Common myeloid progenitor, CD34-positive (primary cell): ENCODE data around the gene NEDD8. TPM values are rescaled to one million over a fixed set of nuclear protein-coding genes. Genes with fewer than 3 reads are reported as not detected.

Source experiments
- CTCF ChIA-PET: fragments of 350-600 bp; sonication (Branson Sonifier 250); formaldehyde crosslinking; loops from one replicate; lab custom pipeline; 2021; ENCODE audit warnings: antibody characterized with exemption; lab: Charles Lee
- POLR2A ChIA-PET: fragments of 350-600 bp; sonication (Branson Sonifier 250); formaldehyde crosslinking; loops from one replicate; lab custom pipeline; 2021; ENCODE audit warnings: antibody characterized with exemption; lab: Charles Lee
- DNase-seq, 3 donors: peaks; one replicate each; pipeline versions ENCODE4 v3.0.0 to v3.0.0-alpha.2; 2013
- H3K27ac ChIP-seq, 2 experiments: 1 replicate in 1 of 2; 2 replicates in 1 of 2; pipeline ENCODE4 v1.7.0; 2013; ENCODE audit warnings: inconsistent platforms in 2 of 2, low read length in 2 of 2, mild to moderate bottlenecking in 2 of 2, low read depth in 1 of 2, moderate library complexity in 1 of 2; ENCODE audit not compliant: severe bottlenecking in 2 of 2, insufficient read depth in 1 of 2, poor library complexity in 1 of 2
- H3K27me3 ChIP-seq, 5 experiments: replicated peaks in 2 of 5; 1 replicate in 3 of 5; 2 replicates in 2 of 5; pipeline versions ENCODE4 v1.6.1 to v1.7.0; 2013; ENCODE audit warnings: low read length in 4 of 5, mild to moderate bottlenecking in 2 of 5, moderate library complexity in 2 of 5, inconsistent platforms in 1 of 5; ENCODE audit not compliant: insufficient read depth in 5 of 5, control insufficient read depth in 4 of 5
- H3K36me3 ChIP-seq, 4 experiments: 1 replicate in 2 of 4; 2 replicates in 2 of 4; pipeline versions ENCODE4 v1.6.1 to v1.7.0; 2013; ENCODE audit warnings: low read length in 3 of 4, control low read depth in 1 of 4, mild to moderate bottlenecking in 1 of 4; ENCODE audit not compliant: control insufficient read depth in 4 of 4, insufficient read depth in 4 of 4
- H3K4me1 ChIP-seq, 4 experiments: 1 replicate in 3 of 4; 2 replicates in 1 of 4; pipeline versions ENCODE4 v1.6.1 to v1.7.1; 2013; ENCODE audit warnings: low read length in 3 of 4, mild to moderate bottlenecking in 3 of 4, control low read depth in 1 of 4, inconsistent platforms in 1 of 4, moderate library complexity in 1 of 4; ENCODE audit not compliant: control insufficient read depth in 4 of 4, insufficient read depth in 4 of 4; ENCODE audit errors: control extremely low read depth in 1 of 4
- H3K4me3 ChIP-seq, 7 experiments: 1 replicate in 4 of 7; 2 replicates in 3 of 7; pipeline versions ENCODE4 v1.5.1 to v1.7.0; 2013; ENCODE audit warnings: mild to moderate bottlenecking in 7 of 7, low read length in 6 of 7, moderate library complexity in 6 of 7, inconsistent platforms in 2 of 7, low read depth in 2 of 7, control low read depth in 1 of 7; ENCODE audit not compliant: insufficient read depth in 4 of 7, control insufficient read depth in 1 of 7; ENCODE audit errors: extremely low read depth in 1 of 7
- H3K9me3 ChIP-seq, 5 experiments: 1 replicate in 4 of 5; 2 replicates in 1 of 5; pipeline versions ENCODE4 v1.6.1 to v1.7.1; 2013; ENCODE audit warnings: low read length in 4 of 5, mild to moderate bottlenecking in 2 of 5, inconsistent platforms in 1 of 5, low read depth in 1 of 5, moderate library complexity in 1 of 5; ENCODE audit not compliant: control insufficient read depth in 4 of 5, insufficient read depth in 2 of 5; ENCODE audit errors: control extremely low read depth in 1 of 5
- WGBS: methylation state at CpG from one replicate; pipeline ENCODE4 v1.1.5; 2013; ENCODE audit not compliant: insufficient coverage; 5-methylcytosine and 5-hydroxymethylcytosine counted together
- polyA plus RNA-seq: library from polyadenylated mRNA; unstranded; fragments of 120-200 nt; gene quantifications from one replicate; pipeline ENCODE4 v1.2.1, GENCODE V29; 2013

Gene NEDD8
- 150 TPM for polyA plus RNA-seq

- Histone ChIP-seq H3K27ac (peak within 1 kb of the TSS; percentile 61 to 87), H3K4me3 (peak within 1 kb of the TSS; percentile 55 to 96 (median 90)), H3K4me1 (peaks cover 11 to 37% (median 29%) of the 10 kb centered on the region in 4 experiments), H3K27me3 (no peaks in the 10 kb centered on the region), H3K36me3 (peaks cover 9 to 25% (median 19%) of the 10 kb centered on the region in 4 experiments), H3K9me3 (no peaks in the 10 kb centered on the region)
- POLR2A ChIA-PET: interaction anchor here (1.3 kb wide), 1 partner anchor 10 kb away, joined by 11 read pairs; the partner anchor contains the start of gene TINF2
- WGBS: 0% methylated on average over 27 of the region's 30 CpGs
- CTCF ChIA-PET: interaction anchor here (1.3 to 6.2 kb wide), 5 partner anchors 10 to 75 kb away, joined by 4 to 29 read pairs (median 7); partner anchors contain the start of genes CIDEB, MDP1 and TINF2
- peak; percentile 90 to 96 (median 95) for DNase-seq
These were observed at the start of gene NEDD8 for GRCh38 chr14:24232121-24232644. NEDD8 (minus strand) TSS chr14:24232367; CDS start chr14:24232267, 100 bp downstream.

- H3K4me1 ChIP-seq: peaks cover 17 to 53% (median 32%) of the 10 kb centered on the region in 4 experiments
- POLR2A ChIA-PET: no interaction called here
- WGBS: 93% methylated on average over 6 of the region's 7 CpGs
These were observed 49.5 kb upstream of the NEDD8 start for GRCh38 chr14:24281636-24282035.

GRCh38 chr14:24280797-24281460 is 48.8 kb upstream of the NEDD8 start:
- no peaks in the 10 kb centered on the region for H3K36me3 ChIP-seq
- H3K27me3 ChIP-seq: no peaks in the 10 kb centered on the region
- H3K4me1 ChIP-seq: peaks cover 19 to 56% (median 34%) of the 10 kb centered on the region in 4 experiments
- ChIA-PET POLR2A (no interaction called here), CTCF (interaction anchor here (1.0 to 13.1 kb wide), 13 partner anchors 9 to 156 kb away, joined by 3 to 153 read pairs (median 11); partner anchors contain the start of genes CIDEB, DHRS1, LTB4R and LTB4R2)
- WGBS: 100% methylated on average over 4 of the region's 6 CpGs
- no peaks in the 10 kb centered on the region for H3K9me3 ChIP-seq
- H3K27ac ChIP-seq: no peak overlapping the region
- DNase-seq: no peak
- H3K4me3 ChIP-seq: no peak overlapping the region

More at GRCh38 chr14:24281636-24282035, 49.5 kb upstream of the NEDD8 start:
- CTCF ChIA-PET: interaction anchor here (0.5 to 13.1 kb wide), 10 partner anchors 11 to 177 kb away, joined by 3 to 153 read pairs (median 14); partner anchors contain the start of genes CIDEB, DHRS1, LTB4R and LTB4R2
- no peak overlapping the region for H3K4me3 ChIP-seq
- no peak overlapping the region for H3K27ac ChIP-seq
- H3K9me3 ChIP-seq: no peaks in the 10 kb centered on the region
- no peak for DNase-seq
- no peaks in the 10 kb centered on the region for H3K36me3 ChIP-seq
- H3K27me3 ChIP-seq: no peaks in the 10 kb centered on the region

GRCh38 chr14:24279301-24280186 is 47.4 kb upstream of the NEDD8 start:
- POLR2A ChIA-PET: interaction anchor here (1.2 kb wide), 1 partner anchor 37 kb away, joined by 3 read pairs; the partner anchor contains the start of gene TINF2
- Histone ChIP-seq H3K27me3 (no peaks in the 10 kb centered on the region), H3K27ac (no peak overlapping the region), H3K4me3 (peak overlapping the region in 1 of 7 experiments; percentile 1), H3K36me3 (no peaks in the 10 kb centered on the region), H3K4me1 (peaks cover 19 to 62% (median 38%) of the 10 kb centered on the region in 4 experiments), H3K9me3 (no peaks in the 10 kb centered on the region)
- WGBS: 49% methylated on average over 7 of the region's 11 CpGs
- peak; percentile 79 to 89 (median 88) for DNase-seq
- CTCF ChIA-PET: interaction anchor here (0.8 to 13.1 kb wide), 19 partner anchors 7 to 157 kb away, joined by 3 to 153 read pairs (median 7); partner anchors contain the start of genes CIDEB, DHRS1, LTB4R and LTB4R2

GRCh38 chr14:24278424-24278823 is 46.3 kb upstream of the NEDD8 start:
- Histone ChIP-seq H3K4me1 (peaks cover 21 to 73% (median 41%) of the 10 kb centered on the region in 4 experiments), H3K36me3 (no peaks in the 10 kb centered on the region), H3K4me3 (no peak overlapping the region), H3K27me3 (no peaks in the 10 kb centered on the region), H3K27ac (no peak overlapping the region), H3K9me3 (no peaks in the 10 kb centered on the region)
- POLR2A ChIA-PET: interaction anchor here (0.7 to 1.4 kb wide), 2 partner anchors 35 to 43 kb away, joined by 3 to 4 read pairs; no protein-coding TSS in a partner anchor
- CTCF ChIA-PET: interaction anchor here (1.0 to 13.1 kb wide), 10 partner anchors 8 to 62 kb away, joined by 3 to 153 read pairs (median 20); partner anchors contain the start of genes CIDEB, DHRS1, LTB4R and LTB4R2
- peak in 1 of 3 donors; percentile 12 for DNase-seq
- 98% methylated on average over 5 of the region's 5 CpGs for WGBS

- H3K27me3 ChIP-seq: no peaks in the 10 kb centered on the region
- DNase-seq: peak; percentile 86 to 97 (median 96)
- 13% methylated on average over 8 of the region's 11 CpGs for WGBS
- H3K4me3 ChIP-seq: peak overlapping the region in 3 of 7 experiments; percentile 20 to 25 (median 23)
- H3K4me1 ChIP-seq: peaks cover 21 to 74% (median 41%) of the 10 kb centered on the region in 4 experiments
- H3K36me3 ChIP-seq: no peaks in the 10 kb centered on the region
- CTCF ChIA-PET: interaction anchor here (0.8 to 13.1 kb wide), 11 partner anchors 7 to 61 kb away, joined by 3 to 153 read pairs (median 9); partner anchors contain the start of genes CIDEB, DHRS1, LTB4R and LTB4R2
- POLR2A ChIA-PET: interaction anchor here (0.7 to 1.4 kb wide), 2 partner anchors 35 to 43 kb away, joined by 3 to 4 read pairs; no protein-coding TSS in a partner anchor
- no peak overlapping the region for H3K27ac ChIP-seq
- H3K9me3 ChIP-seq: no peaks in the 10 kb centered on the region
These were observed 45.6 kb upstream of the NEDD8 start for GRCh38 chr14:24277606-24278321.
